Measurements from ENCODE around the gene HAGH. TPM values are rescaled to one million over a fixed set of nuclear protein-coding genes. Genes with fewer than 3 reads are reported as not detected.

The HAGH gene
- total RNA-seq, 1 experiment from 2014 or later, result 36.0 TPM

DNA sequence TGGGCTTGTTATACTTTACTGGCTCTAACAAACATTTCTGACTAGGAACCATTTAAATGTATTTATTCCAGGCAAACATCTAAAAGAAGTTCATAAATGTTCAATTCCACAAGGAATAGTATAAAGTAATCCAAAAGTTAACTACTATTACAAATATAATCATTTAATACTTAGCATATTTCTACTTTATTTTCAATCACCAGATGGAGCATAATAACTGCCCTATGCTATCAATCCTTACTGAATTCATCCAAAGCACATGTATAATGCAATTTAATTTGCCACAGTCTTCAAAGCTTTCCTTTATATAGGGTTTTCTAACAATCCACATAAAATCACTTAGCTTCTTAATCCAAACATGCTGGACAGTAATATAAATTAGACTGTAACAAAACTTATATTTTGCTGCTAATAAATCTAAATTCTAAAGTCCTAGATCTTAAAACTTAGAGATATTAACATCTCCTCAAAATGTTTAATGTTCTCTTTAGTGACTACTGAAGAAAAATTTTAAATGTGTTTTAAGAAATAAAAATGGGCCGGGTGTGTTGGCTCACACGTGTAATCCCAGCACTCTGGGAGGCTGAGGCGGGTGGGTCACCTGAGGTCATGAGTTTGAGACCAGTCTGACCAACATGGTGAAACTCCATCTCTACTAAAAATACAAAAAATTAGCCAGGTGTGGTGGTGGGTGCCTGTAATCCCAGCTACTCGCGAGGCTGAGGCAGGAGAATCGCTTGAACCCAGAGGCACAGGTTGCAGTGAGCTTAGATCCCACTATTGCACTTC lies 39.5 kb upstream of the HAGH start (continued):
- TF ChIP-seq, protein P1, sequence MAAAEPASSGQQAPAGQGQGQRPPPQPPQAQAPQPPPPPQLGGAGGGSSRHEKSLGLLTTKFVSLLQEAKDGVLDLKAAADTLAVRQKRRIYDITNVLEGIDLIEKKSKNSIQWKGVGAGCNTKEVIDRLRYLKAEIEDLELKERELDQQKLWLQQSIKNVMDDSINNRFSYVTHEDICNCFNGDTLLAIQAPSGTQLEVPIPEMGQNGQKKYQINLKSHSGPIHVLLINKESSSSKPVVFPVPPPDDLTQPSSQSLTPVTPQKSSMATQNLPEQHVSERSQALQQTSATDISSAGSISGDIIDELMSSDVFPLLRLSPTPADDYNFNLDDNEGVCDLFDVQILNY (CRISPR knock-in tag; IDR thresholded peaks at IDR 0.05), result no peak
- no peak for TF ChIP-seq ZNF671 (CRISPR knock-in tag; IDR thresholded peaks at IDR 0.05)
- no peak for TF ChIP-seq HMGA2 (CRISPR knock-in tag; IDR thresholded peaks at IDR 0.05)
- TF ChIP-seq ZNF138 (CRISPR knock-in tag; conservative IDR thresholded peaks at IDR 0.05), result no peak
- no peak for TF ChIP-seq ZNF423 (CRISPR knock-in tag; IDR thresholded peaks at IDR 0.05)
- TF ChIP-seq JAZF1 (CRISPR knock-in tag; IDR thresholded peaks at IDR 0.05), result no peak
- no peak for TF ChIP-seq ESRRA (CRISPR knock-in tag; IDR thresholded peaks at IDR 0.05; ENCODE audit: borderline replicate concordance)
- TF ChIP-seq, protein P2, sequence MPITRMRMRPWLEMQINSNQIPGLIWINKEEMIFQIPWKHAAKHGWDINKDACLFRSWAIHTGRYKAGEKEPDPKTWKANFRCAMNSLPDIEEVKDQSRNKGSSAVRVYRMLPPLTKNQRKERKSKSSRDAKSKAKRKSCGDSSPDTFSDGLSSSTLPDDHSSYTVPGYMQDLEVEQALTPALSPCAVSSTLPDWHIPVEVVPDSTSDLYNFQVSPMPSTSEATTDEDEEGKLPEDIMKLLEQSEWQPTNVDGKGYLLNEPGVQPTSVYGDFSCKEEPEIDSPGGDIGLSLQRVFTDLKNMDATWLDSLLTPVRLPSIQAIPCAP (CRISPR knock-in tag; IDR thresholded peaks at IDR 0.05), result no peak
- TF ChIP-seq CBFB (CRISPR knock-in tag; IDR thresholded peaks at IDR 0.05; ENCODE audit: low read depth), result no peak

DNA sequence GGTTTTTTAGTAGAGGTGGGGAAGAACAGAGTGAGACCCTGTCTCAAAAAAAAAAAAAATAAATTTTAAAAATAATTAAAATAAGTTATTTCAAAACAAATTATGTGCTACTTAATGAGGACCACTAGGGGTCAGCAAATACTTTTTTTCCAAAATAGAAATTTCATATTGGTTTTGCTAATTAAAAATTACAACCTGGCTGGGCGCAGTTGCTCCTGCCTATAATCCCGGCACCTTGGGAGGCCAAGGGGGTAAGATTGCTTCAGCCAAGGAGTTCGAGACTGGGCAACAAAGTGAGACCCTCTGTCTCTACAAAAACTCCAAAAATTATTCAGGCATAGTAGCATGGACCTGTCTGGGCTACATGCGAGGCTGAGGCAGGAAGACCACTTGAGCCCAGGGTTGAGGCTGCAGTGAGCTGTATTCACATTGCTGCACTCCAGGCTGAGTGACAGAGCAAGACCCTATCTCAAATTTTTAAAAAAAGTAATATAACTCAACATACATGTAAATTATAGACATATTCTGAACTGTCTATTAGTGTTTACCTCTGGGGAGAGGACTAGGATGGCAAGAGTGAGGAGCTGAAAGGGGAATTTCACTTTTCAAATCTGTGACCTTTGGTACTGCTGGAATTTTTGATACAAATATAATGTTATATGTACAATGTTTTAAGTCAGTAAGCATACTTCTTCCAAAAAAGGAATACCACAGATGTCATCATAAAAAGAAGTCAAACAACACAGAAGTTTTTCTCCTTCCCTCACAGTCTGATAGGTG lies 37.2 kb upstream of the HAGH start:
- DNase-seq (ENCODE audit: low spot score), result no peak
- Mint-ChIP-seq H3K27ac (no peak overlapping the region), H3K36me3 (no peaks in the 10 kb centered on the region), H3K9me3 (no peaks in the 10 kb centered on the region), H3K4me3 (no peak overlapping the region), H3K27me3 (ENCODE audit: low read depth) (peaks cover 37% of the 10 kb centered on the region), H3K4me1 (no peaks in the 10 kb centered on the region)
- ChIA-PET POLR2A (no interaction called here), CTCF (interaction anchor here (0.7 to 2.4 kb wide), 11 partner anchors 11 to 83 kb away, joined by 3 to 18 read pairs (median 4); partner anchors contain the start of genes NUBP2 and SPSB3)
- TF ChIP-seq, protein P3, sequence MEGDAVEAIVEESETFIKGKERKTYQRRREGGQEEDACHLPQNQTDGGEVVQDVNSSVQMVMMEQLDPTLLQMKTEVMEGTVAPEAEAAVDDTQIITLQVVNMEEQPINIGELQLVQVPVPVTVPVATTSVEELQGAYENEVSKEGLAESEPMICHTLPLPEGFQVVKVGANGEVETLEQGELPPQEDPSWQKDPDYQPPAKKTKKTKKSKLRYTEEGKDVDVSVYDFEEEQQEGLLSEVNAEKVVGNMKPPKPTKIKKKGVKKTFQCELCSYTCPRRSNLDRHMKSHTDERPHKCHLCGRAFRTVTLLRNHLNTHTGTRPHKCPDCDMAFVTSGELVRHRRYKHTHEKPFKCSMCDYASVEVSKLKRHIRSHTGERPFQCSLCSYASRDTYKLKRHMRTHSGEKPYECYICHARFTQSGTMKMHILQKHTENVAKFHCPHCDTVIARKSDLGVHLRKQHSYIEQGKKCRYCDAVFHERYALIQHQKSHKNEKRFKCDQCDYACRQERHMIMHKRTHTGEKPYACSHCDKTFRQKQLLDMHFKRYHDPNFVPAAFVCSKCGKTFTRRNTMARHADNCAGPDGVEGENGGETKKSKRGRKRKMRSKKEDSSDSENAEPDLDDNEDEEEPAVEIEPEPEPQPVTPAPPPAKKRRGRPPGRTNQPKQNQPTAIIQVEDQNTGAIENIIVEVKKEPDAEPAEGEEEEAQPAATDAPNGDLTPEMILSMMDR (IDR thresholded peaks at IDR 0.05), result peak; percentile 62
- TF ChIP-seq, protein P4, sequence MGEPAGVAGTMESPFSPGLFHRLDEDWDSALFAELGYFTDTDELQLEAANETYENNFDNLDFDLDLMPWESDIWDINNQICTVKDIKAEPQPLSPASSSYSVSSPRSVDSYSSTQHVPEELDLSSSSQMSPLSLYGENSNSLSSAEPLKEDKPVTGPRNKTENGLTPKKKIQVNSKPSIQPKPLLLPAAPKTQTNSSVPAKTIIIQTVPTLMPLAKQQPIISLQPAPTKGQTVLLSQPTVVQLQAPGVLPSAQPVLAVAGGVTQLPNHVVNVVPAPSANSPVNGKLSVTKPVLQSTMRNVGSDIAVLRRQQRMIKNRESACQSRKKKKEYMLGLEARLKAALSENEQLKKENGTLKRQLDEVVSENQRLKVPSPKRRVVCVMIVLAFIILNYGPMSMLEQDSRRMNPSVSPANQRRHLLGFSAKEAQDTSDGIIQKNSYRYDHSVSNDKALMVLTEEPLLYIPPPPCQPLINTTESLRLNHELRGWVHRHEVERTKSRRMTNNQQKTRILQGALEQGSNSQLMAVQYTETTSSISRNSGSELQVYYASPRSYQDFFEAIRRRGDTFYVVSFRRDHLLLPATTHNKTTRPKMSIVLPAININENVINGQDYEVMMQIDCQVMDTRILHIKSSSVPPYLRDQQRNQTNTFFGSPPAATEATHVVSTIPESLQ (CRISPR knock-in tag; IDR thresholded peaks at IDR 0.05), result no peak
- TF ChIP-seq, protein P5, sequence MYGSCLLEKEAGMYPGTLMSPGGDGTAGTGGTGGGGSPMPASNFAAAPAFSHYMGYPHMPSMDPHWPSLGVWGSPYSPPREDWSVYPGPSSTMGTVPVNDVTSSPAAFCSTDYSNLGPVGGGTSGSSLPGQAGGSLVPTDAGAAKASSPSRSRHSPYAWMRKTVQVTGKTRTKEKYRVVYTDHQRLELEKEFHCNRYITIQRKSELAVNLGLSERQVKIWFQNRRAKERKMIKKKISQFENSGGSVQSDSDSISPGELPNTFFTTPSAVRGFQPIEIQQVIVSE (CRISPR knock-in tag; IDR thresholded peaks at IDR 0.05; ENCODE audit: borderline replicate concordance), result no peak
- ATAC-seq, result no peak

DNA sequence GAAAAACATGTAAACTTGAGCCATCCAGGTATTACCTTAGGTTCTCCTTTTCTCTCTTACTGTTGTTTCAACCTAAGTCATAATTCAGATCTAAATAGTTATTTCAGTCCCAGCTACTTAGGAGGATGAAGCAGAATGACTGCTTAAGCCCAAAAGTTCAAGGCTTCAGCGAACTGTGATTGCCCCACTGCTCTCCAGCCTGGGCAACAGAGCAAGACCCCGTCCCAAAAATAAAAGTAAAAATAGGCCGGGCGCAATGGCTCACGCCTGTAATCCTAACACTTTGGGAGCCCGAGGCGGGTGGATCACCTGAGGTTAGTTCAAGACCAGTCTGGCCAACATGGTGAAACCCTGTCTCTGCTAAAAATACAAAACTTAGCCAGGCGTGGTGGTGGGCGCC lies 35.8 kb upstream of the HAGH start:
- ATAC-seq, result no peak
- H3K27me3 Mint-ChIP-seq (ENCODE audit: low read depth), result peaks cover 51% of the 10 kb centered on the region
- no peak for TF ChIP-seq ZNF121 (CRISPR knock-in tag; IDR thresholded peaks at IDR 0.05)
- TF ChIP-seq, protein P6, sequence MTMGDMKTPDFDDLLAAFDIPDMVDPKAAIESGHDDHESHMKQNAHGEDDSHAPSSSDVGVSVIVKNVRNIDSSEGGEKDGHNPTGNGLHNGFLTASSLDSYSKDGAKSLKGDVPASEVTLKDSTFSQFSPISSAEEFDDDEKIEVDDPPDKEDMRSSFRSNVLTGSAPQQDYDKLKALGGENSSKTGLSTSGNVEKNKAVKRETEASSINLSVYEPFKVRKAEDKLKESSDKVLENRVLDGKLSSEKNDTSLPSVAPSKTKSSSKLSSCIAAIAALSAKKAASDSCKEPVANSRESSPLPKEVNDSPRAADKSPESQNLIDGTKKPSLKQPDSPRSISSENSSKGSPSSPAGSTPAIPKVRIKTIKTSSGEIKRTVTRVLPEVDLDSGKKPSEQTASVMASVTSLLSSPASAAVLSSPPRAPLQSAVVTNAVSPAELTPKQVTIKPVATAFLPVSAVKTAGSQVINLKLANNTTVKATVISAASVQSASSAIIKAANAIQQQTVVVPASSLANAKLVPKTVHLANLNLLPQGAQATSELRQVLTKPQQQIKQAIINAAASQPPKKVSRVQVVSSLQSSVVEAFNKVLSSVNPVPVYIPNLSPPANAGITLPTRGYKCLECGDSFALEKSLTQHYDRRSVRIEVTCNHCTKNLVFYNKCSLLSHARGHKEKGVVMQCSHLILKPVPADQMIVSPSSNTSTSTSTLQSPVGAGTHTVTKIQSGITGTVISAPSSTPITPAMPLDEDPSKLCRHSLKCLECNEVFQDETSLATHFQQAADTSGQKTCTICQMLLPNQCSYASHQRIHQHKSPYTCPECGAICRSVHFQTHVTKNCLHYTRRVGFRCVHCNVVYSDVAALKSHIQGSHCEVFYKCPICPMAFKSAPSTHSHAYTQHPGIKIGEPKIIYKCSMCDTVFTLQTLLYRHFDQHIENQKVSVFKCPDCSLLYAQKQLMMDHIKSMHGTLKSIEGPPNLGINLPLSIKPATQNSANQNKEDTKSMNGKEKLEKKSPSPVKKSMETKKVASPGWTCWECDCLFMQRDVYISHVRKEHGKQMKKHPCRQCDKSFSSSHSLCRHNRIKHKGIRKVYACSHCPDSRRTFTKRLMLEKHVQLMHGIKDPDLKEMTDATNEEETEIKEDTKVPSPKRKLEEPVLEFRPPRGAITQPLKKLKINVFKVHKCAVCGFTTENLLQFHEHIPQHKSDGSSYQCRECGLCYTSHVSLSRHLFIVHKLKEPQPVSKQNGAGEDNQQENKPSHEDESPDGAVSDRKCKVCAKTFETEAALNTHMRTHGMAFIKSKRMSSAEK (CRISPR knock-in tag; IDR thresholded peaks at IDR 0.05; ENCODE audit: borderline replicate concordance), result no peak
- no peak for TF ChIP-seq NFE2L1 (CRISPR knock-in tag; IDR thresholded peaks at IDR 0.05)
- TF ChIP-seq ETV6 (CRISPR knock-in tag; IDR thresholded peaks at IDR 0.05), result no peak
- no peak for TF ChIP-seq ZNF263 (CRISPR knock-in tag; IDR thresholded peaks at IDR 0.05; ENCODE audit: low read depth)
- TF ChIP-seq, protein P7, sequence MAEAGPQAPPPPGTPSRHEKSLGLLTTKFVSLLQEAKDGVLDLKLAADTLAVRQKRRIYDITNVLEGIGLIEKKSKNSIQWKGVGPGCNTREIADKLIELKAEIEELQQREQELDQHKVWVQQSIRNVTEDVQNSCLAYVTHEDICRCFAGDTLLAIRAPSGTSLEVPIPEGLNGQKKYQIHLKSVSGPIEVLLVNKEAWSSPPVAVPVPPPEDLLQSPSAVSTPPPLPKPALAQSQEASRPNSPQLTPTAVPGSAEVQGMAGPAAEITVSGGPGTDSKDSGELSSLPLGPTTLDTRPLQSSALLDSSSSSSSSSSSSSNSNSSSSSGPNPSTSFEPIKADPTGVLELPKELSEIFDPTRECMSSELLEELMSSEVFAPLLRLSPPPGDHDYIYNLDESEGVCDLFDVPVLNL (CRISPR knock-in tag; IDR thresholded peaks at IDR 0.05; ENCODE audit: borderline replicate concordance, low read depth), result no peak
- TF ChIP-seq, protein P8, sequence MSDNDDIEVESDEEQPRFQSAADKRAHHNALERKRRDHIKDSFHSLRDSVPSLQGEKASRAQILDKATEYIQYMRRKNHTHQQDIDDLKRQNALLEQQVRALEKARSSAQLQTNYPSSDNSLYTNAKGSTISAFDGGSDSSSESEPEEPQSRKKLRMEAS (CRISPR knock-in tag; IDR thresholded peaks at IDR 0.05), result no peak

More for the DNA sequence above, 35.8 kb upstream of the HAGH start:
- Mint-ChIP-seq H3K4me3 (no peak overlapping the region), H3K27ac (no peak overlapping the region), H3K36me3 (no peaks in the 10 kb centered on the region), H3K4me1 (no peaks in the 10 kb centered on the region), H3K9me3 (no peaks in the 10 kb centered on the region)
- no peak for DNase-seq (ENCODE audit: low spot score)
- CTCF ChIA-PET, result interaction anchor here (0.9 to 2.4 kb wide), 3 partner anchors 67 to 79 kb away, joined by 3 to 18 read pairs (median 3); no protein-coding TSS in a partner anchor
- POLR2A ChIA-PET, result no interaction called here

Measured in WTC11 (cell line).